ENCODE results near the gene SYNGR1.
"Not testable (repeated sequence)": the region's sequence is repeated elsewhere in the genome, so short reads cannot be mapped to it uniquely, and the experiment has no call there.

SYNGR1 gene

GRCh38 chr22:39319284-39320022 lies 30.3 kb upstream of the SYNGR1 start, which contains the start of gene RPL3:
RPL3 (minus strand) TSS chr22:39319623; CDS start chr22:39319597, 26 bp downstream.
- CTCF ChIA-PET: interaction anchor here (1.1 to 8.1 kb wide), 13 partner anchors 9 to 215 kb away, joined by 3 to 258 read pairs (median 9); partner anchors contain the start of genes SYNGR1 and TAB1
- POLR2A ChIA-PET: interaction anchor here (0.6 to 6.6 kb wide), 46 partner anchors 9 to 725 kb away, joined by 3 to 87 read pairs (median 4); partner anchors contain the start of genes ATF4, CBX6, CBX7 and MIEF1
- DNase-seq (ENCODE audit: low read depth, low spot score): peak; percentile 91
- TF ChIP-seq CTCF (IDR thresholded peaks at IDR 0.05; ENCODE audit: insufficient read depth, low read length, missing control alignments): no peak
- peak within 1 kb of the TSS; percentile 89 for H3K4me3 ChIP-seq (ENCODE audit: low read depth, low read length)

GRCh38 chr22:39320616-39321029 lies 29.2 kb upstream of the SYNGR1 start:
- DNase-seq (ENCODE audit: low read depth, low spot score): not testable (repeated sequence)
- POLR2A ChIA-PET: interaction anchor here (1.2 to 6.6 kb wide), 9 partner anchors 10 to 208 kb away, joined by 4 to 87 read pairs (median 27); partner anchors contain the start of gene ATF4
- peak overlapping the region; percentile 23 for H3K4me3 ChIP-seq (ENCODE audit: low read depth, low read length)
- CTCF ChIA-PET: interaction anchor here (1.6 to 8.1 kb wide), 7 partner anchors 11 to 206 kb away, joined by 5 to 258 read pairs (median 18); partner anchors contain the start of genes SYNGR1 and TAB1

- POLR2A ChIA-PET: no interaction called here
- H3K4me3 ChIP-seq (ENCODE audit: low read depth, low read length): no peak overlapping the region
- no peak for DNase-seq (ENCODE audit: low read depth, low spot score)
- TF ChIP-seq CTCF (IDR thresholded peaks at IDR 0.05; ENCODE audit: insufficient read depth, low read length, missing control alignments): no peak
- CTCF ChIA-PET: interaction anchor here (1.7 kb wide), 1 partner anchor 14 kb away, joined by 7 read pairs; no protein-coding TSS in a partner anchor
Measured at GRCh38 chr22:39325392-39325932, 24.3 kb upstream of the SYNGR1 start.

- no peak for DNase-seq (ENCODE audit: low read depth, low spot score)
- no peak overlapping the region for H3K4me3 ChIP-seq (ENCODE audit: low read depth, low read length)
- no peak for TF ChIP-seq CTCF (IDR thresholded peaks at IDR 0.05; ENCODE audit: insufficient read depth, low read length, missing control alignments)
- ChIA-PET CTCF (interaction anchor here (3.1 kb wide), 1 partner anchor 15 kb away, joined by 10 read pairs; no protein-coding TSS in a partner anchor), POLR2A (interaction anchor here (0.6 to 8.8 kb wide), 2 partner anchors 11 to 1441 kb away, joined by 3 to 87 read pairs; partner anchors contain the start of gene RPL3)
Measured at GRCh38 chr22:39327995-39328754, 21.6 kb upstream of the SYNGR1 start.

- not testable (repeated sequence) for H3K4me3 ChIP-seq (ENCODE audit: low read depth, low read length); DNase-seq (ENCODE audit: low read depth, low spot score)
- ChIA-PET CTCF (interaction anchor here (0.6 to 2.9 kb wide), 6 partner anchors 8 to 182 kb away, joined by 3 to 18 read pairs (median 4); partner anchors contain the start of genes RPL3 and SYNGR1), POLR2A (interaction anchor here (8.8 kb wide), 1 partner anchor 13 kb away, joined by 87 read pairs; the partner anchor contains the start of gene RPL3)
Measured at GRCh38 chr22:39330553-39330952, 19.2 kb upstream of the SYNGR1 start.

GRCh38 chr22:39332441-39333064 lies 17.2 kb upstream of the SYNGR1 start:
- no peak for DNase-seq (ENCODE audit: low read depth, low spot score)
- POLR2A ChIA-PET: interaction anchor here (0.7 to 8.8 kb wide), 2 partner anchors 11 to 15 kb away, joined by 6 to 87 read pairs; partner anchors contain the start of gene RPL3
- CTCF ChIA-PET: interaction anchor here (1.2 to 3.4 kb wide), 5 partner anchors 8 to 15 kb away, joined by 3 to 18 read pairs (median 5); partner anchors contain the start of gene RPL3

More at GRCh38 chr22:39332441-39333064, 17.2 kb upstream of the SYNGR1 start:
- no peak overlapping the region for H3K4me3 ChIP-seq (ENCODE audit: low read depth, low read length)
- TF ChIP-seq CTCF (IDR thresholded peaks at IDR 0.05; ENCODE audit: insufficient read depth, low read length, missing control alignments): no peak
